ENCODE data around the gene ABCC2.

The ABCC2 gene

DNA sequence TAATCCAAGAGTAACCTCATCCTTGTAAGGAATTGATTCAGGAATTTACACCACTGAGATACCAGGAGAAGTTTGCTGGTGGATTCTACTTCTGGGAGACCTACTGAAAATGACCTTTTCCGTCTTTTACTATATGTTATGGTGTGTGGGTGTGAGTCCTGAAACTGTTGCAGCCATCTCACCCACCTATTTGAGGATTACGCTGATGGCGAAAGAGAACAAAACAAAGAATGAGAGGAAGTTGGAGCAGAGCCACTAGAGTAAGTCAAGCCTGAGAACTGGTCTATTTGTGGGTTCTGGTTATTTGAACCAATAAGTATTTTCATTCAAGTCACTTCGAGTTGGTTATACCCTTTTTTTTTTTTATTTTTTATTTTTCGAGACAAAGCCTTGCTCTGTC lies 12.7 kb upstream of the ABCC2 start:
- Histone ChIP-seq H3K4me1 (ENCODE audit: control insufficient read depth in 1 of 2, insufficient read depth in 2 of 2, low read length in 2 of 2) (peaks cover 8 to 12% of the 10 kb centered on the region in 2 donors), H3K36me3 (ENCODE audit: control insufficient read depth in 1 of 2, insufficient read depth in 2 of 2, low read length in 2 of 2) (no peaks in the 10 kb centered on the region), H3K9ac (ENCODE audit: low read depth in 1 of 2, low read length in 2 of 2) (no peak overlapping the region), H3K27me3 (ENCODE audit: control insufficient read depth in 1 of 2, insufficient read depth in 2 of 2, low read length in 2 of 2) (no peaks in the 10 kb centered on the region), H3K9me3 (ENCODE audit: control insufficient read depth in 1 of 2, low read length in 2 of 2) (no peaks in the 10 kb centered on the region), H3K27ac (ENCODE audit: low read depth, low read length) (no peak overlapping the region), H3K4me3 (ENCODE audit: low read depth in 1 of 2, low read length in 2 of 2) (no peak overlapping the region)

DNA sequence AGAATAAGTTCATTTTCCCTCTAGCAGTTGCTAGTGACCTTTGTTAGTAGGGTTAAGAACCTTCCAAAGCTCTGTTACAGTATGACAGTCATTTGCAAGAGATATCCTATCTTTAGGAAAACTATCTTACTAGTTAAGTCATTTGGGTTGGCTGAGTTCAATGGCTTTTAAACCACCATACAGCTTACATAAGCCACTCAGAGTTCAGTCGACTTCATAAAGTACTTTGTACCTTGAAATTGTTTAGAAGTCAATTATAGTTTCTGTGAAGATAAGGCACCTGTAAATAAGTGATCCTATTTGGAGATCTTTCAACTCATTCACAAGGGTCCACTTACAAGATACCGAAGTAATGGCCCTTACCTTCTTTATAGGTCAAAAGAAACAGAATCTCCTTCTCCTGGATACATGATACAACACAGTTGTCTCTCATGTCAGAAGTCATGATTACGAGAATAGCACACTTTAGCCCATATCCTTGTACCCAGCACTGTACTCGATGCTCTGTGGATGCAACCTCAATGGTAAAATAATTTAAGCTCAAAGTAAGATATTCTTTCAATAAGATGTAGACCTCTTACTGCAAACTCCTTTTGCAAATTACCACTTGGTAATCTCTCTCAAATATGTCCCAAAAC lies 11.9 kb upstream of the ABCC2 start:
- Histone ChIP-seq H3K9me3 (ENCODE audit: control insufficient read depth in 1 of 2, low read length in 2 of 2) (no peaks in the 10 kb centered on the region), H3K4me3 (ENCODE audit: low read depth in 1 of 2, low read length in 2 of 2) (no peak overlapping the region), H3K4me1 (ENCODE audit: control insufficient read depth in 1 of 2, insufficient read depth in 2 of 2, low read length in 2 of 2) (peaks cover 8 to 12% of the 10 kb centered on the region in 2 donors), H3K36me3 (ENCODE audit: control insufficient read depth in 1 of 2, insufficient read depth in 2 of 2, low read length in 2 of 2) (no peaks in the 10 kb centered on the region), H3K27ac (ENCODE audit: low read depth, low read length) (no peak overlapping the region), H3K9ac (ENCODE audit: low read depth in 1 of 2, low read length in 2 of 2) (no peak overlapping the region), H3K27me3 (ENCODE audit: control insufficient read depth in 1 of 2, insufficient read depth in 2 of 2, low read length in 2 of 2) (no peaks in the 10 kb centered on the region)

DNA sequence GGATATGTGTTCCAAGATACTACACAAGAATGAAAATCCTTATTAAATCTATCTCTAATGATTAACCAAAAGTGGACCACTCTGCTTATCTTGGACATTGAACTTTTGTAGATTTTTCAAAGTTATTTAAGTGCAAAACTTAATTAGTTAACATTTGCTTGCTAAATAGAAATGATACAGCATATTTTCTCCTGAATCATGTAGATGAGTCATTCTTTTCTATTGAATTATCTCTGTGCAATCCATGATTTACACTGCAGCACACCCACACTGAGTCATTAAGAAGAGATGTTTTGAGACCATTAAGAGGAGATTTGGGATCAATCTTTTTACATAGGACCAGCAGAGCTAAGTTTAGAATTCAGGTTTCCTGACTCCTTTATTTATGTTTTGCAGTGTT lies 6.6 kb upstream of the ABCC2 start:
- no peak overlapping the region for H3K4me3 ChIP-seq (ENCODE audit: low read depth in 1 of 2, low read length in 2 of 2)
- no peaks in the 10 kb centered on the region for H3K36me3 ChIP-seq (ENCODE audit: control insufficient read depth in 1 of 2, insufficient read depth in 2 of 2, low read length in 2 of 2)
- no peaks in the 10 kb centered on the region for H3K27me3 ChIP-seq (ENCODE audit: control insufficient read depth in 1 of 2, insufficient read depth in 2 of 2, low read length in 2 of 2)
- H3K27ac ChIP-seq (ENCODE audit: low read depth, low read length) = no peak overlapping the region
- H3K9me3 ChIP-seq (ENCODE audit: control insufficient read depth in 1 of 2, low read length in 2 of 2) = no peaks in the 10 kb centered on the region
- no peak overlapping the region for H3K9ac ChIP-seq (ENCODE audit: low read depth in 1 of 2, low read length in 2 of 2)
- H3K4me1 ChIP-seq (ENCODE audit: control insufficient read depth in 1 of 2, insufficient read depth in 2 of 2, low read length in 2 of 2) = peaks cover 10 to 17% of the 10 kb centered on the region in 2 donors

DNA sequence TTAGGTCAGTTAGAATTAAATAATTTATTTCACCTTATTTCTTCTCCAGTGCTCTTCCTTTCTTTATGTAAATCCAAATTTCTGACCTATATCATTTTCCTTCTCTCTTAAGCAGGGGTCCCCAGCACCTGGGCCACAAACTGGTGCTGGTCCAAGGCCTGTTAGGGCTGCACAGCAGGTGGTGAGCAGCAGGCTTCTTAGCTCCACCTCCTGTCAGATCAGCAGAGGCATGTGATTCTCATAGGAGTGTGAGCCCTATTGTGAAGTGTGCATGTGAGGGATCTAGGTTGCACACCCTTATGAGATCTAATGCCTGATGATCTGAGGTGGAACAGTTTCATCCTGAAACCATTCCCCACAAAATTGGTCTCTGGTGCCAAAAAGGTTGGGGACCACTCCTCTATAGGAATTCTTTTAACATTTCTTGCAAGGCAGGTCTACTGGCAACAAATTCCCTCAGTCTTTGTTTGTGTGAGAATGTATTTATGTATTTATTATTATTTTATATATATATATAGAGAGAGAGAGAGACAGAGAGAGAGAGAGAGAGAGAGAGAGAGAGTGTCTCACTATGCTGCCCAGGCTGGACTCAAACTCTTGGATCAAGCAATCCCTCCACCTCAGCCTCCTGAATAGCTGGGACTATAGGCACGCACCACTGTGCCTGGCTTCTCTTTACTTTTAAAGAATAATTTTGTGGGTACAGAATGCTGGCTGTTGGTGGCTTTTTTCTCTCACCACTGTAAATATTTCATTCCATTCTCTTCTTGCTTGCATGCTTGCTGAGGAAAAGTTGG lies 4.3 kb upstream of the ABCC2 start:
- Histone ChIP-seq H3K27ac (ENCODE audit: low read depth, low read length) (no peak overlapping the region), H3K9ac (ENCODE audit: low read depth in 1 of 2, low read length in 2 of 2) (no peak overlapping the region), H3K36me3 (ENCODE audit: control insufficient read depth in 1 of 2, insufficient read depth in 2 of 2, low read length in 2 of 2) (no peaks in the 10 kb centered on the region), H3K27me3 (ENCODE audit: control insufficient read depth in 1 of 2, insufficient read depth in 2 of 2, low read length in 2 of 2) (no peaks in the 10 kb centered on the region), H3K4me3 (ENCODE audit: low read depth in 1 of 2, low read length in 2 of 2) (no peak overlapping the region), H3K4me1 (ENCODE audit: control insufficient read depth in 1 of 2, insufficient read depth in 2 of 2, low read length in 2 of 2) (peaks cover 15 to 28% of the 10 kb centered on the region in 2 donors), H3K9me3 (ENCODE audit: control insufficient read depth in 1 of 2, low read length in 2 of 2) (no peaks in the 10 kb centered on the region)

DNA sequence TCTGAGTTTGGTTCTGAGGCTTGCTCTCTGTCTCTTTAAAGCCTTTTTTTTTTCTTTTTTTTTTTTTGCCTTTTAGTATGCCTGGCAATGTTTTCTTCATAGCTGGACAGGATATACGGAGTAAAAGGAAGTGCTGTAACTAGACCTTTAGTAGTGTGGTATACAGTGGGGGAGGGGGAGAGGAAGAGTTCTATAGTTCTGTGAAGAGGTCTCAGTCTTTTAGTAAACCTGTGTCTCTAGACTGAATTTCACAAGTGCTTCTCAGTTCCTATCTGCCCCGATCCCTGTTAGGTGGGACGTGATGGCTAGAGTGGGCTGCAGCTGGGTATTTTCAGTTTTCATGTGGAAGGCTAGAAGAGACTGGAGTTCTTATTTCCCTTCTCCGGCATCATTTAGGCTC lies 3.1 kb upstream of the ABCC2 start:
- Histone ChIP-seq H3K27ac (ENCODE audit: low read depth, low read length) (no peak overlapping the region), H3K36me3 (ENCODE audit: control insufficient read depth in 1 of 2, insufficient read depth in 2 of 2, low read length in 2 of 2) (no peaks in the 10 kb centered on the region), H3K27me3 (ENCODE audit: control insufficient read depth in 1 of 2, insufficient read depth in 2 of 2, low read length in 2 of 2) (no peaks in the 10 kb centered on the region), H3K4me3 (ENCODE audit: low read depth in 1 of 2, low read length in 2 of 2) (no peak overlapping the region), H3K4me1 (ENCODE audit: control insufficient read depth in 1 of 2, insufficient read depth in 2 of 2, low read length in 2 of 2) (peaks cover 19 to 28% of the 10 kb centered on the region in 2 donors), H3K9ac (ENCODE audit: low read depth in 1 of 2, low read length in 2 of 2) (no peak overlapping the region), H3K9me3 (ENCODE audit: control insufficient read depth in 1 of 2, low read length in 2 of 2) (no peaks in the 10 kb centered on the region)

DNA sequence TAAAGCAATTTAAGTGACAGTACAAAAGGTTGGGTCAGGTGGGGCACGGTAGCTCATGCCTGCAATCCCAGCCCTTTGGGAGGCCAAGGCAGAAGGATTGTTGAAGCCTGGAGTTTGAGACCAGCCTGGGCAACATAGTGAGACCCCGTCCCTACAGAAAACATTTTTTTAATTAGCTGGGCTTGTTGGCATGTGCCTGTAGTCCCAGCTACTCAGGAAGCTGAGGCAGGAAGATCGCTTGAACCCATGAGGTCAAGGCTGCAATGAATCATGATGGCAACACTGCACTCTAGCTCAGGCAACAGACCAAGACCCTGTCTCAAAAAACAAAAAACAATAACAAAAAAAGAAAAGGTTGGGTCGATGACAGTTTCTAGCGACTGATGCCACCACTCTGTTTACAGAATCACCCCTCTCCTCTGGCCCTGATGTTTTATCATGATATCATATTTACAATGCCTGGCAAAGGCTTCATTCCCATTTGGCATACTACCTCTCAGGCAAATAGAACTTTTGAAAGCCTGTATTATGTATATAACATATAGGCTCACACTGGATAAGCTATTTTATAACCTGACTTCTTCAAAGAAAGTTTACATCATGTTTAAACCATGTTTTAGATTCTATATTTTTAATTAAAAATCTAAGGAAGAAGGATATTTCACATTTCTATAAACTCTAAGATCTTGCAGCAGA lies 558 bp upstream of the ABCC2 start:
- H3K4me3 ChIP-seq (ENCODE audit: low read depth in 1 of 2, low read length in 2 of 2) = no peak overlapping the region
- H3K9me3 ChIP-seq (ENCODE audit: control insufficient read depth in 1 of 2, low read length in 2 of 2) = no peaks in the 10 kb centered on the region
- H3K27ac ChIP-seq (ENCODE audit: low read depth, low read length) = no peak overlapping the region
- H3K4me1 ChIP-seq (ENCODE audit: control insufficient read depth in 1 of 2, insufficient read depth in 2 of 2, low read length in 2 of 2) = peaks cover 18 to 22% of the 10 kb centered on the region in 2 donors
- no peaks in the 10 kb centered on the region for H3K27me3 ChIP-seq (ENCODE audit: control insufficient read depth in 1 of 2, insufficient read depth in 2 of 2, low read length in 2 of 2)
- H3K36me3 ChIP-seq (ENCODE audit: control insufficient read depth in 1 of 2, insufficient read depth in 2 of 2, low read length in 2 of 2) = no peaks in the 10 kb centered on the region
- H3K9ac ChIP-seq (ENCODE audit: low read depth in 1 of 2, low read length in 2 of 2) = no peak overlapping the region

DNA sequence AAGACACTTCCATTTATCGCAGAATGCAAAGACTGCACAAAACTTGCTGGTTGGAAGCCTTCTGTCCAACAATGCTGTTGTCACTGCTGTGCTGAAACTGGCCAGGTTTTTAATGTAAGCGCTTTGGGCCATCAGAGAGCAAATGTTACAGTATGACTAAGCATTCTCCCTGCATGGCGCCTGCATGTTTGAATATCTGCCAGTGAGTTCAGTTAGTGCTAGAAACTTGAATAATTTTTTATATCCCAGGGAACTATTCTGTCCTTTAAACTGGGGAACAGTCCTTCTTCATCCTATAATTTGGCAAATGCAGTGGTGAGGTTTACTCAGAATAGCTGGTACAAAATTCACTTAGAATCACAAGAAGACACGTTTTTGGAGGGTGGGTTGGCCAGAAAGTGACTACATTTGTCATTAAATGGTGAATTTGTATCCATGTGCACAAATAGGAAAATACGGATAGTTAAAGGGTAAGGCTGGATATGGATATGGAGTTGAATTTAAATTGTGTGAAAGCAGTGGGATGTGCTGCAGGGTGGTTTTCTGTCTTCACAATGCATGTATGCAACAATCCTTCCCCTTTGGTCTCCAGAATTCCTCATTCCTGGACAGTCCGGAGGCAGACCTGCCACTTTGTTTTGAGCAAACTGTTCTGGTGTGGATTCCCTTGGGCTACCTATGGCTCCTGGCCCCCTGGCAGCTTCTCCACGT lies 1.7 kb downstream of the ABCC2 start:
- Histone ChIP-seq H3K27ac (ENCODE audit: low read depth, low read length) (no peak overlapping the region), H3K4me3 (ENCODE audit: low read depth in 1 of 2, low read length in 2 of 2) (peak overlapping the region in 1 of 2 donors; percentile 43), H3K27me3 (ENCODE audit: control insufficient read depth in 1 of 2, insufficient read depth in 2 of 2, low read length in 2 of 2) (no peaks in the 10 kb centered on the region), H3K4me1 (ENCODE audit: control insufficient read depth in 1 of 2, insufficient read depth in 2 of 2, low read length in 2 of 2) (peaks cover 16 to 21% of the 10 kb centered on the region in 2 donors), H3K9ac (ENCODE audit: low read depth in 1 of 2, low read length in 2 of 2) (no peak overlapping the region), H3K36me3 (ENCODE audit: control insufficient read depth in 1 of 2, insufficient read depth in 2 of 2, low read length in 2 of 2) (no peaks in the 10 kb centered on the region), H3K9me3 (ENCODE audit: control insufficient read depth in 1 of 2, low read length in 2 of 2) (no peaks in the 10 kb centered on the region)

DNA sequence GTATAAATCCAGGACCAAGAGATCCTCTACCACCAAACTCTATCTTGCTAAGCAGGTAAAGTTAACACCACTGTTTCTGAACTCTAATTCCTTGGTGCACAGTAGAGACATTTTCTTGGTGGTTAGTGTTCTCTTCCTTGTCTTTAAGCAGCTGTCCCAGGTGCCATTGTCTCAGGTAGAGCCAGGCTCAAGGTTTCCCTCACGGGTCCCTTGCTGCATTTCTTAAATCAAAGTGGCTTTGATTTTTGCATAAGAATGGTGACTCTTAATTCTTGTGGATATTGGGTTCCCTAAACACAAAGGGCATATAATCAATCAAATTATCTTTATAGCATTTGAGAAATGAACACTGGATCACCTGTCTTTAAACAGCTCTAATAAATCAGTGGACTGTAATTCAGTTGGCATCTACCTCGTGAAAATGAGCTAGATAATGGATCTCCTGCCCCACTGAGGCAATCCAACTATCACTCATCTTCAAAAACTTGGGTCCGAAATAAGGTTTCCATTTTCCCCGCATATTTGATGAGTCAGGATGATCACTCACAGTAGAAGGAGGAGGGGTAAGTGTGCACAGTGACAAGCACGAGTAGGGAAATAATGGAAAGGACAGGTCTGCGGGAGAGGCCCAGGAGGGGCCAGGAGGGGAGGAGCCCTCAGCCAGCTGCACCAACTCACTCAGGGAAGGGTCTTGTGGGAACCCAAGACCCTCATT lies 2.4 kb downstream of the ABCC2 start:
- Histone ChIP-seq H3K4me1 (ENCODE audit: control insufficient read depth in 1 of 2, insufficient read depth in 2 of 2, low read length in 2 of 2) (peaks cover 14 to 16% of the 10 kb centered on the region in 2 donors), H3K27ac (ENCODE audit: low read depth, low read length) (no peak overlapping the region), H3K27me3 (ENCODE audit: control insufficient read depth in 1 of 2, insufficient read depth in 2 of 2, low read length in 2 of 2) (no peaks in the 10 kb centered on the region), H3K36me3 (ENCODE audit: control insufficient read depth in 1 of 2, insufficient read depth in 2 of 2, low read length in 2 of 2) (no peaks in the 10 kb centered on the region), H3K9ac (ENCODE audit: low read depth in 1 of 2, low read length in 2 of 2) (no peak overlapping the region), H3K4me3 (ENCODE audit: low read depth in 1 of 2, low read length in 2 of 2) (peak overlapping the region; percentile 9 to 43), H3K9me3 (ENCODE audit: control insufficient read depth in 1 of 2, low read length in 2 of 2) (no peaks in the 10 kb centered on the region)

DNA sequence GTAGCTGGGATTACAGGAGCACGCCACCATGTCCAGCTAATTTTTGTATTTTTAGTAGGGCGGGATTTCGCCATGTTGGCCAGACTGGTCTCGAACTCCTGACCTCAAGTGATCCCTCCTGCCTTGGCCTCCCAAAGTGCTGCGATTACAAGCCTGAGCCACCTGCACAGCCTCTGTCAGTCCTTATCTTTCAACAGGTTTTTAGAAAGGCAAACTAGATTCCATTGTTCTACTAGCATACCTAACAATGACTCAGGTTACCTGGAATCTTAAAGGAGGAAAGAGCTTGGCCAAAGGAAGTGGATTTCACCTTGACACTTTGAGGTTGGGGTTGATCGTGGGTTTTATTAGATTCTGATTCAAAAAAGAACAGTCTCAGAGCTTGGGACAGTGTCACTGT lies 3.2 kb downstream of the ABCC2 start:
- Histone ChIP-seq H3K4me1 (ENCODE audit: control insufficient read depth in 1 of 2, insufficient read depth in 2 of 2, low read length in 2 of 2) (peaks cover 14 to 16% of the 10 kb centered on the region in 2 donors), H3K9ac (ENCODE audit: low read depth in 1 of 2, low read length in 2 of 2) (no peak overlapping the region), H3K27me3 (ENCODE audit: control insufficient read depth in 1 of 2, insufficient read depth in 2 of 2, low read length in 2 of 2) (no peaks in the 10 kb centered on the region), H3K27ac (ENCODE audit: low read depth, low read length) (no peak overlapping the region), H3K9me3 (ENCODE audit: control insufficient read depth in 1 of 2, low read length in 2 of 2) (no peaks in the 10 kb centered on the region), H3K36me3 (ENCODE audit: control insufficient read depth in 1 of 2, insufficient read depth in 2 of 2, low read length in 2 of 2) (no peaks in the 10 kb centered on the region), H3K4me3 (ENCODE audit: low read depth in 1 of 2, low read length in 2 of 2) (no peak overlapping the region)

All from duodenal mucosa (tissue), 2 donors.